GM10248 (cell line): ENCODE measurements around the gene AMFR.

Experiments used
- CTCF ChIA-PET: fragments of 300-600 bp; sonication (Branson Sonifier 250); formaldehyde crosslinking; extraction: SDS; loops from one replicate; lab custom pipeline; 2021; ENCODE audit warnings: antibody characterized with exemption; lab: Yijun Ruan, JAX
- POLR2A ChIA-PET: fragments of 350-650 bp; sonication (Branson Sonifier 250); formaldehyde crosslinking; extraction: SDS; loops from one replicate; lab custom pipeline; 2020; ENCODE audit warnings: antibody characterized with exemption; lab: Yijun Ruan, JAX
- DNase-seq: peaks from one replicate; pipeline ENCODE4 v3.0.0; 2012; ENCODE audit errors: extremely low spot score
- CTCF ChIP-seq: IDR thresholded peaks from 2 replicates; pipeline ENCODE4 v1.5.1; 2012; ENCODE audit warnings: mild to moderate bottlenecking, low read depth; ENCODE audit errors: extremely low read depth, missing control alignments, control extremely low read depth

Gene AMFR

GRCh38 chr16:56363181-56363716 is 62.1 kb downstream of the AMFR start:
- ChIA-PET POLR2A (no interaction called here), CTCF (no interaction called here)
- peak; percentile 6 for DNase-seq
- TF ChIP-seq CTCF, result no peak

DNA sequence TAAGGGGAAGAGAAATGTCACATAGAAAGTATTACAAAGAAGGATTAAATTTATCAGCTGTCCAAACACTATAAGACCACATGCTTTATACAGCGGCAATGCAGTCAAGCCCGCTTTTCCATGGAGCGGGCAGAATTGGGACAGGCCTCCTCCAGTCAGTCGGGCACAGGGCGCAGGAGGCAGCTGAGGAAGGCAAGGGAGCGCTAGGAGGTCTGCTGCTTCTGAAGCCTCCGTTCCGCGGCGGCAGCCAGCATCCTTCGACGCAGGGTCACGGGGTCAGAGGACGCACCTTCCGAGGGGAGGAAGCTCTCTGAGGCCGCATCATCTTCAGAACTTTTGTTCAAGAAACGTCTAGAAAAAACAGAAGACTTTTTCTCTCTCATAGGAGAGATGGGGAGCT is 62.6 kb downstream of the AMFR start:
- POLR2A ChIA-PET, result no interaction called here
- TF ChIP-seq CTCF, result no peak

DNA sequence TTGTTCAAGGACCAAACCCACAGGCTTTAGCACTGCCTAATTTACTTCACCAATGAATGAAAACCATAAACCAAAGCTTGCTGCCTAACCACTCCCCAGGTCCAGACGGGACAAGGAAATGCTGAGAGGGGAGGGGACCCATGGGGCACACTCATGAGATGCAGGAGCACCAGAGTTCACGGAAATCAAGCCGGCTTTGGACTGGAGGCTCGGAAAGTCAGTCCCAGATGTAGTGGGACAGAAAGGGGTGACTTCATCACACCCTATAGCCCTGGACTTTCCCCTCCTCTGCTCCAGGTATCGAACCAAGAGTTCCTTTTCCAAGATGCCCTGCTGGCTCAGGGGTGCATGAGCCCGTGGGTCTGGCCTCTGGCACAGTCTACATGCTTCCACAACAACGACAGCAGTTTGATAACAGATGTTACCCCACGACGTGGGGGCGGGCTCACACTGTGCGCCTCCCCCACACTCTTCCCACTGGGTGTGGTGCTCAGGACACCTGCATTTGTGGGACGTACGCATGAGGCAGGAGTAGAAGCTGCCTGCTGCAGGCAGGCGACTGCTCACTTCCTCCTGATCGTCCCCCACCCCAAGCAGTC is 63.2 kb downstream of the AMFR start:
- no peak for DNase-seq
- ChIA-PET CTCF (no interaction called here), POLR2A (no interaction called here)

More for the DNA sequence above, 62.6 kb downstream of the AMFR start:
- CTCF ChIA-PET, result no interaction called here
- DNase-seq, result no peak

GRCh38 chr16:56360117-56361008 is 65.0 kb downstream of the AMFR start:
- POLR2A ChIA-PET, result no interaction called here
- no peak for DNase-seq
- CTCF ChIA-PET, result interaction anchor here (1.0 kb wide), 1 partner anchor 39 kb away, joined by 3 read pairs; no protein-coding TSS in a partner anchor
- no peak for TF ChIP-seq CTCF

More for the DNA sequence above, 63.2 kb downstream of the AMFR start:
- TF ChIP-seq CTCF, result no peak

DNA sequence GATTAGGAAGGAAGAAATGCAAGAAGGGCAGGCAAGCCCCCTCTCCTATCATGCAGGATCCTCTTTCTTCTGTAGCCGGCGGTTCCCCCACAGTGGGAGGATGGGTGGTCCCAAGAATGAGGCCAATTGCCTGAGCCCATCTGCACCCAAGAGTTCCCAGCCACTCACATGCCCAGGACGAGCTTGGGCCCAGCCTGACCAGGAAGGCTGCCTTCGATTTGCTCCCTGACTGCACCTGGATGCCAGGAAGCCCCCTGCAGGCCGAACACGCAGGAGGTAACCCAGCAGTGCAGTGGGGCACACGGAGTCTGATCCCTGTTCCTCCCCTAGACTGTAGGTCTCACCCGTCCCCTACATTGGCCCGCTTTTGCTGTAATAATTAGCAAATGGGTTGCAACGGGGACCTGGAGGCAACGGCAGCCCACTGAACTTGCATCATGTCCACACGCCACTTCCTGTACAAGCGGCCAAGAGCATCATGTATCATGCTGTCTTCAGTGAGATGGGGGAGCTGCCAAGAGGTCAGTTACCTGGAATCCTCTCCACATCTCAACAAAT is 67.5 kb downstream of the AMFR start:
- CTCF ChIA-PET, result interaction anchor here (1.3 to 3.1 kb wide), 6 partner anchors 11 to 43 kb away, joined by 3 to 12 read pairs (median 4); no protein-coding TSS in a partner anchor
- no peak for DNase-seq
- TF ChIP-seq CTCF, result no peak
- POLR2A ChIA-PET, result no interaction called here

DNA sequence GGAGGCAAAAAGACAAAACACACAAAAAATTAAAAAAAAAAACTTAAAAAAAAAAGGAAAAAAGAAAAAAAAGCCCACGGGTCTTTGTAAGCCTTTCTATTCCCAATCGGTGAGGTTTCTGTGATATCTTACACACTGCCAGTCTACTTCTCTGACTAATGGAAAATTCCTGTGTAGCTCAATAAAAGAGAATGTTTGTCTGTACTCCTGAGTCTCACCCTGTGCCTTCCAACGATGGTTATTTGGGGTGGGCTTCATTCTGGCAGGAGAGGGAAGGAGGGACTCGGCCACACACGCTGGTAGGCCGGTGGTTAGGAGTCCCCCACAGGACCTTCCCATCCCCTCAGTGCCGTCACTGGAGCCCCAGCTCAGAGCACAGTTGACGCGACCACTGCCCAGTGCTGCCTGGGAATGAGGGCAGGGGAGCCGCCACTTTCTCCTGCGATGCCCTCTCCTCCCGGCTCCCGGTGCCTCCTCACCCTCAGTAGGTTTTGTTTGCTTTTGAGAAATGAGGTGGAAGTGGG is 68.0 kb downstream of the AMFR start:
- no peak for DNase-seq
- TF ChIP-seq CTCF, result no peak
- CTCF ChIA-PET, result interaction anchor here (1.3 to 3.1 kb wide), 8 partner anchors 12 to 414 kb away, joined by 3 to 12 read pairs (median 6); no protein-coding TSS in a partner anchor
- POLR2A ChIA-PET, result no interaction called here
